ENCODE data around the gene ZBP1.

The ZBP1 gene, protein sequence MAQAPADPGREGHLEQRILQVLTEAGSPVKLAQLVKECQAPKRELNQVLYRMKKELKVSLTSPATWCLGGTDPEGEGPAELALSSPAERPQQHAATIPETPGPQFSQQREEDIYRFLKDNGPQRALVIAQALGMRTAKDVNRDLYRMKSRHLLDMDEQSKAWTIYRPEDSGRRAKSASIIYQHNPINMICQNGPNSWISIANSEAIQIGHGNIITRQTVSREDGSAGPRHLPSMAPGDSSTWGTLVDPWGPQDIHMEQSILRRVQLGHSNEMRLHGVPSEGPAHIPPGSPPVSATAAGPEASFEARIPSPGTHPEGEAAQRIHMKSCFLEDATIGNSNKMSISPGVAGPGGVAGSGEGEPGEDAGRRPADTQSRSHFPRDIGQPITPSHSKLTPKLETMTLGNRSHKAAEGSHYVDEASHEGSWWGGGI

DNA sequence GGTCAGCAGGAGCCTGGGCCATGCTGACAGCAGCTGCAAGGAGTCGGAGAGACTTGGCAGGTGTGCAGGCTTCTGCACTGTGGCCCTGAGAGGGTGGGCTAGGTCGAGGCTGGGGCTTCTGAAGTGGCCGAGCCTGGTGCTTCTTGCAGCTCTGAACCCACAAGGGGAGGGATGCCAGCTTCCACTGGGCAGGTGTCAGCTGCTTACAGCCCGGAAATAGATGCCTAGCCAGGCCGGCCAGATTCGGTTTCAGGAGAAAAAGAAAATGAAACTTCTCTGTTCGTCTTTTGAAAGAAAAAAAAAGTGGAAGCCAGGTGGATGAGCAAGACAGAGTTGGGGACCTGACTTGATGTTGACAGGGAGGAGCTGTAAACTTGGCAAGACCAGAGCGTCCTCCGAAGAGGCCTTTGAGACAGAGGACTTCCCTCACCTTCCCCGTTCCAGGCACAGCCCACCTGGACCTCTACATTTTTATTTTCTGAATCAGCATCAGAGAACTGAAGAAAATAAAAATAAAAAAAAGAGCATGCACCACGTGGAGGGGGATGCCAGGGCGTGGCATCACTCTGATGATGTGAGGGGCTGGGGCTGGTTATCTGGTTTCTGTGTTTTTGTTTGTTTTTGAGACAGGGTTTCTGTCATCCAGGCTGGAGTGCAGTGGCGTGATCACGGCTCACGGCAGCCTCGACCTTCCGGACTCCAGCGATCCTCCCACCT, at the start of gene ZBP1:
Gene ZBP1, minus strand, starts transcription at position 153 of the 717 bp plus-strand sequence. Its CDS starts 131 bp downstream, at position 22.
- DNase-seq: peak; percentile 57

DNA sequence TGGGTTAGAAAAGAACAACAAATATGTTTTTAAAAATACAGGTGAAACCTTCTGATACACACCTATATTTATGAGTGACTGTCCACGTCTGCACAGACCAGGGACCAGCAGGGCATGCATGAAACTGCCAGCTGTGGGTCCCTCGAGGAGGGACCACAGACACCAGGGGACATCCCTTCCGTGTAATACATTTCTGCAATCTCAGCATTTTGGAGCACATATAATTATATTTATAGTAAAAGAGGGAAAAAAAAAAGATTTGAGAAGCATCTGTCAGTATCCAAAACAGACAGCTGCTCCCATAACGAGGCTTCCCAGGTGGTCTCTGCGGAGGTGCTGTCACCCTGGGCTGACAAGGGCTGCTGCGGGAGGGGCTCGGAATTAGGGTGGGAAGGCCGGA, 49.4 kb upstream of the ZBP1 start:
- no peak for DNase-seq

DNA sequence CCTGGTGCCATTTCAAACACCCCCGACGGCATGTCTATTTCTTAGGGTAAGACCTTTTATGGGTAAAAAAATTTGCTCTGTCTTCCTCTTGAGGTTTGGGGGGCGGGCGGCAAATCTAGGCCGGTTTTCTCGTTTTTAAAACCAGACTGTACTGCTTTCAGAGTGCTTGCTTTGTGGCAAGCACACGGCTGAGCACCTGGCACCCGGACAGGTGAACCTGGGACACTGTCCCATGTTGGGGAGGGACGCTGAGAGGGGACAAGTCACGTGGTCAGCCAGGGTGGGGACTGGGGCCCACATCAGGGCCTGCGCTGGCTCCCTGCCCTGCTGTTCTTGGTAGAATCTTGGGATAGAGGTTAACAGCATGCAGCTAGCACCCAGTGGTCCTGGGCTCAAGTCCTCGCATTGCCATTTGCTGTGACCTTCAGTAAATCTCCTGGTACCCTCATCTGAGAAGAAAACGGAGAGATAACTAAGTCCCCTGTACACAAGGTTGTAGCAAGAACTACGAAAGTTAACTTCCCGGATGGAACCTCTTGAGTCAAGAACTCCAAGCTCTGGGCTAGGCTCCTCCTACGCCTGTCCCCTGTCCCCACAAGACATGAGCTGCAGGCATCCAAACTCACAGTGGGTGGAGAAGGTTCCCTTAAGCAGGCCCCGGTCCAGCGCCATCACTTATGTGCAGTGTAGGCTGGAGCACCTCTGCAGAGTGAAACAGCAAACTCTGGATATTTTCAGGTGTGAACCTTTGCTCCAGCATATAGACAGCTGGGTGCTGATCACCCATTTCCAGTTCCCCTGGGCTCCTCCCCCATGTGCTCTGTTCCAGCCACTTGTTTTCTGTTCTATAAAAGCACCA, 47.9 kb upstream of the ZBP1 start:
- no peak for DNase-seq

DNA sequence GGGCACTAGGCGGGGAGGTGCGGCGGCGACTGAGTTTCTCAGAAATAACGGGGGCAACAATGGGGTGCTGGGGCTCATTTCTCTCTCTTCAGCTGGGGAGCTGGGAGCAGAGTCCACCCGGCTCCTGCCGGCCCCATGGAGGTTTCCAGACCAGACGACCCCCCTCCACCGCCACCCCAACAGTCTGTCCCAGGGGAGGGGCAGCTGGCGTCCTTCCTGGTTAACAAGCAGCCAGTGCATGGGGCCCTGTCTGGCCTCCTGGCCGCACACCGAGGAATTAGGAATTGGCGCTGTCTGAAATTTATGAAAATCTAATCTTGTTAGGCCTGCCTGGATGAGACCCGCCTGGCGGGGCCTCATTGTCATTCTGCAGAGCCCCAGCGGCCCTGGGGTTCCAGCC, 47.2 kb upstream of the ZBP1 start:
- DNase-seq: no peak

DNA sequence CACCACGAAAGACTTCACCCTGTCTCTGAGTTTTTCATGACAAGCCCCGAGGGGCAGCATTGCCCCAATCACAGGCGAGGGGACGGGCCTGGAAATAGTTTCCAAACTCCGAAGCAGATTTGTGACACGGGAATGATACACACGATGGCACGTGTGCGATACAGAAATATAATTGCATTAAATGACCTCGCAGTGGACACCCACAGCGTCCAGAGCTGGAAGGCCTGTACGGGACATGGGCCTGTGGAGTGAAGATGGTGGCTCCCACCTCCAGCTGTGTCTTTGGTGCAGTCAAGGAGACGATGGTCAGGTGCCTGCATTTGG, 46.6 kb upstream of the ZBP1 start:
- no peak for DNase-seq

DNA sequence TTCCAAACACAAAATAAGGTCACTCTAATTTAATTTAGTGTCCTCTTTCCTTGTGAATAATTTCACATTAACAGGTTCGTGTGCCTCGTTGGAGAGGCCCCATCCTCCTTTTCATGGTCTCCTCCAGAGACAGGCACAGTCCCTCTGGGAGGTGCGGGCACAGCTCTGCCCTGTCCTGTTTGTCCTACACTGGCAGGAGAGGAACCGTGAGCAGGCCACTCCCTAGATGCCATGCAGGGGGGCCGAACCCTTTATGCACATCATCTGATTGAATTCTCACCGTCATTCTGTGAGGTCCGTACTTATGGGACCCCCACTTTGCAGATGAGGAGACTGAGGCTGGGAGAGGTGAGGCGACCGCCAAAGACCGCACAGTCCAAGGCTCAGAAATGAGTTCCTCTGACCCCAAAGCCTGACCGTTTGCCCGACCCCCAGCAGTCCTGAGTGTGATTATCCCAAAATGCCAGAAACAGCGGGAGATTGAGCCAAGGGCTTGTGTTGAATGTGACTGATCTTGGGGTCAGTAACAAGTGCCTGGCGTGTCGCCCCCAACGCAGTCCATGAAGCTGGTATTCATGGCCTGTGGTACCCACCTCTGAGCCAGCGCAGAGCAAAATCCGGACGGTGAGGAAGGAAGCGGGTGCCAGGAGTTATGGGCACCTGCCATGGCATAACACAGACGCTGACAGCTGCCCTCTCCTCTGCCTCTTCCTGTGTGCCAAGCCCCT, 46.0 kb upstream of the ZBP1 start:
- DNase-seq: no peak

DNA sequence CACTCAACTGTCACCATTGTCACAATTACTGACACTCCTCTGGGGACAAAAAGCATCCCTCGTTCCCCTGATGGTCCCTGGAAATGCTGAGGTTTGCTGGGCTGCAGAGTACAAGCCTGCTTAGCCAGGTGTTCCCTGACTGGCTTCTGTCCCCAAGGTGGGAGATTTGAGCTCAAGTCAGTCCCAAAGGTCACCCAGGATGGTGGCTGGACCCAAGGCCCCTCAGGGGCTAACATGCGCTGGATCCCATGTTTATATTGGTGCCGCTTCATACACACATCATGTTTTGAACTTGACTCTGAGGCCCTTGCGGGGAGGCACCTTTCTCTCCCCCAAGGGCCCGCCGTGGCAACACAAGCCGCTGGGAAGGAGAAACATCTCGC, 45.4 kb upstream of the ZBP1 start:
- no peak for DNase-seq

DNA sequence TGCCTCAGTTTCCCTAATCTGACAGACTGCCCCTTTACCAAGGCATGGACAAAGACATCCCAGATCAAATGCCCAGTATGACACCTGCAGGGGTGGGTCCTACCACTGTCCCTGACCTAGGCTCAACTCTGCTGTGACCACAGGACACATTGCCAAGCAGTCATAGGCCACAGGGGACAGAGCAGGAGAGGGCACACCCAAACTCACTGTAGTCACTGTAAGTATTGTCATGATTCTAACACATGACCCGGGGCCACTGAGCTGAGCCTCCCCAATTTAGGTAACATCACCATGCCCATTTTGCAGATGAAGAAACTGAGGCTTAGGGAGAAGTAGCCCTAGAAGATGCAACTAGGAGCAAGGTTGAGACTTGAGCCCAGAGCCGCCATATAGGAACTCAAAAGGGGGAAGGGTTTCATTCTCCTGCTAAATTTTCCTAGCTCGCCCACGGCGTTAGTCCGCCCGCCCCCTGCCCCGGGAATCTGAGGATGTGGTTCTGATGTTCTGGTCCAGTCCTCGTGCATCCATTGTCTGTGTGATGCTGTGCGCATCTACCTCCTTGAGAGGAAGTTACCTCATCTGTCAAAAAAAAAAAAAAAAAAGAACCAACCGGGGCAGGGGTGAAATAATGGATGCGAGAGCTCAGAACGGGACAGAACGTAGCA, 44.8 kb upstream of the ZBP1 start:
- no peak for DNase-seq

DNA sequence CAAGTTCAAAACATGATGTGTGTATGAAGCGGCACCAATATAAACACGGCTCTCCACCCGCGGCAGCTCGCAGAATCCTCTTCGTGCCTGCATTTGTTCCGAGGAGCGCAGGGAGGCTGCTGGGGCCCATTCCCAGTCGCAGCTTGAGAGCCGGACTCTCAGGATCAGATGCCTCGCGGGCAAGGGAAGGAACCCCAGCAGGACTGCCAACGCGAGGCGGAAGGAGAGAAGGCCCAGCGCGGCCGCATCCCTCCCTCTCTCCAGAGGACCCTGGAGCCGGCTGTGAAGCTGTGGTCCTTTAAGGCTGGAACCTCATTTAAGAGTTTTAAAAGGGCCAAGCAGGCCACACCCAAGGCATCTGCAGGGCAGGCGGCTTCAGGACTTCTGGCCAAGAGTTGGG, 44.2 kb upstream of the ZBP1 start:
- DNase-seq: no peak

DNA sequence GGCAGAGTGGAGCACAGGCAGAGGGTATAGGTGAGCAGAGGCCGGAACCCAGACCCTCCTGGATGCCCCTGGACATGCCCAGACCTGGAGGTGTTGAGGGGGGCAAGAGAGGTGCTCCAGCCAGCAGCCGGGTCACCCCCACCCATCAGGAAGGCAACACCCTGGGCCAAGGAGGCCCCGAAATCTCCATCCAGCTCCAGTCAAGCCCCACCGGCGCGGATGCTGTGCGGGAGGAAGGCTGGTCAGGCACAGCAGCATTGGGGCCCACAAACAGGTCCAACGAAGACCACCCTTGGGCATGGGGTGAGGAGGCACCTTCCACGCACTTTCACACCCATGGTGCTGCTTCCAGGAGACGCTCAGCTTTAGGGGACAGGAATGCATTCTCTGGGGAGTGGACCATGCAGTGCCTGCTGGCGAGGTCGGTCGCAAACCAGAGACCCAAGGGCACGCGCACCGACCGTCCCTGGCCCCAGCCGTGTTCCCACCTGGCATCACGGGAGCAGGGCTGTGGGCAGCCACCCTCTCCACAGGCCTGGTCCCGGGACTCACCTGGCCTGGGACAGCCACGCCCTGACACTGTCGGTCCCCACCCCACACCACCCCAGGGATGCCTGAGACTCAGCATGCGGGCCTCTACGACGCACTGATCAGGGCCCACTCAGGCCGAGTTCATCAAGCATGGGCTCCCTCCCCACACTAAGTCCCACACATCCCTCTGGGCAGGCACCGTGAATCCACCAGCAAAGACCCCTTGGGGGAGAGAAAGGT, 43.6 kb upstream of the ZBP1 start:
- DNase-seq: no peak

DNA sequence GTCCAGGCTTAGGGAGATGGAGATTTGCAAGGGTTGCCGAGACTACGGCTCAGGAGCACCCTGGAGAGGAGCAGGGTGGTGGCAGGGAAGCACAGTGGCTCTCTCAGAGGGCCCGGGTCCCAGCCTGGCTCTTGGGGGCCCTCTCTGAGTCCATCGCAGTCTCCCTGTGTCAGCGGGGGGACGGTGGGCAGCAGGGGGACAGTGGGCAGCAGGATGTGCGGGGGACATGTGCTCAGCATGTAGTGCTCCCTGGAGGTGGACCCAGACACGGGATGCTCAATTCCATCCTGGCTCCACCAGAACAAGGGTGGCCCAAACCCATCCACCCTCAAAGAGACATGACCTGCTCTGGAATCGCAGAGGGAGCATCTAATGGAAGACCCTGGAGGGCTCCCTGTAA, 43.0 kb upstream of the ZBP1 start:
- no peak for DNase-seq

DNA sequence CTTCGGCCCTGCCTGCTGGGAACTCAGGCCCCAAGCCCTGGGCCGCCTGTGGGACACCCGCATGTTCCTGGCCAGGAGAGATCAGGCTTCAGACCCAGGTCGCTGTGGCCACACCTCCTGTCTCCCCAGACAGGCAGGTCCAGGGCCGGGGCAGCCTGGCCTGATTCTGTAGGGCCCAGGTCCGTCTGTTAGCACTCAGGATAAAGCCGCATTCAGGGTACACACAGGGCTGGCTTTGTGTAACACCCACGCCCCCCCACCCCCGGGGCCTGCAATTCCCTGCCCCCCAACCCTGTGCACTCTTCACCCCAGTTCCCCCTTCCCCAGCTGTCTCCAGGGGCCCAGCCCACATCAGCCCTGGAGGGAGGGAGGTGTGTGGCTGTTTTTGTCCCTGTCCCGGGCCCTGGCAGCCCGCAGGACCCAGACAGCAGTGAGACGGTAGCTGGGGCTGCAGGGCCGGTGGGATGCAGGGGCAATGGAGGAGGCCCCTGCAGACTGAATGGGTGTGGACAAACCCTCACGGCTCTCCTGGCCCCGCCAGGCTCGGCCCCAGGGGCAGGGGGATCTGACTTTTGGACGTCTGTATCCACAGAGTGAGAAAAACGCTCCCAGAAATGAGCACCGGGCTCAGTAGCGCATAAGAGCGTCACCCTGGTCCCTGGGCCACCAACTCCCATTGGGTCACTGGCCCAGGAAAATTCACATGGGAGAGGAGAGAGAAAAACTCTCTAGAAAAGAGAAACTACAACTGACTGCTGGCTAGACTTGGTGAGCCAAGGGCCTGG, 42.4 kb upstream of the ZBP1 start:
- DNase-seq: no peak

DNA sequence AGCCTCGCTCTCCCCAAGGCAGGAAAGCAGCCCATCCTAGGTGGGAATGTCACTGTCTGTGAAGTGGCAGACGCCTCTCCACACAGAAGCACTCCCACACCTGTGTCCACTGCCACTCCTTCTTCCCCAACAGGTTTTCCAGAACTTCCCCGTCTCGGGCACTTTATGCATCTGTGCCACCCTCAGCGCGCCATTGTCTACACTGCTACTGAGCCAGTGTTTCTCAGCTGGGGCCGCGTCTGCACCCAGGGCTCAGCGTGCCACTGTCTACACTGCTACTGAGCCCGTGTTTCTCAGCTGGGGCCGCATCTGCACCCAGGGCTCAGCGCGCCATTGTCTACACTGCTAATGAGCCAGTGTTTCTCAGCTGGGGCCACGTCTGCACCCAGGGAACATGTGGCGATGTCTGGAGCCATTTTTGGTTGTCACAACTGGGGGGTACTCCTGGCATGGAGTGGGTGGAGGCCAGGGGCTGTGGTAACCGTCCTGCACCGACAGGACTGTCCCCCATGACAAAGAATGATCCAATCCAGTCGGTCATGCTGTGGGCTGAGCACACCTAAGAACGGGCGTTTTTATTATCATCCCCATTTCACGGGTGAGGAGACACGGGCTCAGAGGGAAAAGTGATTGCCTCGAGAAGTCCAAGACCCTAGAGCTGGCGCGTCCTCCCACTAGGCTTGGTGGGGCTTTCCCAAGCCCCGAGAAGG, 41.7 kb upstream of the ZBP1 start:
- DNase-seq: no peak

DNA sequence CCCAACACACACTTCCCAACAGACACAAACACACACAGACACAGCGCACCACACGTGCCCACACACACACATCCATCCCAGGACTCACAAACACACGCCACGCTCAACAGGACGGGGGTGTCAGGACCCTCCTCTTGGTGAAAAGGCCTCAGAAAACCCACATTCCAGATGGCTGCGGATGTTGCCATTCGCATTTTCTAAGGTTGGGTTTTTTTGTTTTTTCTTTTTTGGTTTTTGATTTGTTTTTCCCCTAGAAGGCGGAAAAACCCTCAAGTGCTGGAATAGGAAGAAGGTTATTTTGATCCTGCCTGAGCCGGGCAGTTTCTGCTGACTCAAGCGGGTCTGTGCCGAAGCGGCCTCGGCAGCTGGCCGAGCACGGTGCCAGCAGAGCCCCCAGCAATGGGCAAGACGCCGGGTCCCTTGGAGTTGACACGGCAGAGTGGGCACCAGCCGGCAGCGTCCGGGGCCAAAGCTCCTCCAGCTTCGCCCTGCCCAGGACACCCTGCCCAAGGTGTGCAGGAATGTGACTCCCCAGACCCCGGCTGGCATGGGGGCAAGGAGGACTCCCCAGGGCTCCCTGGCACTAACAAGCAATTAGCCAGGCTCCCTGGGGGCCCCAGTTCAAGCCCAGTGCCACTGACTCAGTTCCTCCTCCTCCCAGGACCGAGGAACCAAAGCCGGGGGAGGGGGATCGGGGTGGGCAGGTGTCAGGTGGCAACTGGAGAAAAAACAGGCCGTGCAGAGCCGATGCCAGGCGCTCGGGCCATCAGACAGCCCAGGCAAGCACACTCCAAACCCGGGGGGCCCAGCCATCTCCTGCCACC, 40.9 kb upstream of the ZBP1 start:
- no peak for DNase-seq

DNA sequence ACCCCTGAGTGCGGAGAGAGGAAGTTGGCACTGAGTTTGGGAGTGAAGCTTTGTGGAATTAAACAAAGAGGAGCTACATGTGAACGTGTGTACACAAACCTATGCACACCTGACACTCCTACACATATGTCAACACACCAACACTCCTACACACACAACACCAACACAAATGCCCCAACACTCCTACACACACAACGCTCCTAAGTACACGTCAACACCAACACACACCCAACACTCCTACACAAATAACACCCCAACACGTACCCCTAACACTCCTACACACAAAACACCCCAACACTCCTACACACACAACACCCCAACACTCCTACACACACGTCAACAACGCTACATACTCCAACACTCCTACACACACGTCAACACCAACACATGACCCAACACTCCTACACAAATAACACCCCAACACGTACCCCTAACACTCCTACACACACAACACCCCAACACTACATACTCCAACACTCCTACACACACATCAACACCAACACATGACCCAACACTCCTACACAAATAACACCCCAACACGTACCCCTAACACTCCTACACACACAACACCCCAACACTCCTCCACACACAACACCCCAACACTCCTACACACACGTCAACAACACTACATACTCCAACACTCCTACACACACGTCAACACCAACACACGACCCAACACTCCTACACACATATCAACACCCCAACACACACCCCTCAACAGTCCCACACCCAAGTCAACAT, 40.1 kb upstream of the ZBP1 start:
- no peak for DNase-seq

DNA sequence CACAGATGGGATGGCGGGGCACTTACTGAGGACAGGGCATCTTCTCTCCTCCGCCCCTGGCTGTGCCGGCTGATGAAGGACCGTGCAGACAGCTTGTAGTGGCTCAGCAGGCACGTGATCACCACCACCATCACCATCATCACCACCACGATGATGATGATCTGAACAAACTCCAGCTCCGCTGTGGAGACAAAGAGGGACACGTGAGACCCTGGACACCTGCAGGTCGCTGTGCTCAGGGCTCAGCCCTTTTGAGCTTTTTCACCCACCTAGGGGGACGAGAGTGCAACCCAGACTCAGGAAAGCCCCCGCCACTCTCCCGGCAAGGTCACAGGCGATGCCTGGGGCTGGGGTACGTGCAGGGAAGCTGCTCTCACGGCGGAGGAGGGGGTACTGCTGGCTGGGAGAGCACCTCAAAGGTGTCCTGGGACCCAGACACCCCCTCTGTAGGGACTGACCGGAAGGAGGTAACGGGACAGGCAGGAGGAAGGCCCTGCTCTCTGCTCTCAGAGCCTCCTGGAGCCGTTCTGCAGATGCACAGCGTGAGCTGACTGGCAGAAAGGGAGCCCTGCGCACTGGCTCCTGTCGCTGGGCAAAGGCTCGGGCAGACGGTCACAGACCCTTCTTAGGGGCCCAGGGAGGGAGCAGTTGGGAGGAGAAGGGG, 39.4 kb upstream of the ZBP1 start:
- no peak for DNase-seq

DNA sequence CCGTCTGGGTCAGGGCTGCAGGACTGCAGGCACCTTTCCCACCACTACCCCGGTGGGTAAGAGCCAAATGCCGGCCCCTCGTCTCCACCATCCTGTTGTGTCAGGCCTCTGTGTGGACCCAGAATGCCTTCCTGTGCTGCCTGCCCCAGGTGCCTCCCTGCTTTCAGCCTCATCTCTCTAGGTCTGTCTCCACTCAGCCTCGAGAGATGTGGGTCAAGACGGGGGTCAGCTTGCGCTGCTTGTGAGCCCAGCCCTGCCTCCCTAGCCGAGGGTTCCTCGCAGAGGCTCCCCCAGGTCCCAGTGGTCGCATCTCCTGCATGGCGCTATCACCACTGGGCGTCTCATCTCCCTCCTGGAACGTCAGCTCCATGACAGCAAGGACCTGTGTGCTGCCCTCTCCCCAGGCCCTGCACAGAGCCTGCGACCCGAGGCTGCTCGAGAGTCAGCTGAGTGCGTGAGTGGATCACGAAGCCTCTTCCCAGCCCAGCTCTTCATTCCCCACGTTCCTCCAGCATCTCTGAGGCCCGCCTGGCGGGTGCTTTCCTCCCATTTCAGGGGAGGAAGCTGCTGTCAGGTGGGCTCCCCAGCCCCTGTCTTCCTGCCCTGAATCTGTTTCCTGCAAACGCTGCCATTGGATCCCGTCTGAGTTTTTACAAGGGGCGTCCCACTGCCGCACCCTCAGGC, 38.7 kb upstream of the ZBP1 start:
- no peak for DNase-seq

All from activated naive CD4-positive, alpha-beta T cell treated with Interleukin-2 at 50 U/mL for 16 hours (primary cell).